HG02884 (cell line): ENCODE data around the gene SKAP2.

Source experiments
- ATAC-seq: cut with Tn5 transposase; IDR thresholded peaks from one replicate; pipeline ENCODE4 v1.9.1; 2021; ENCODE audit warnings: mild to moderate bottlenecking, moderate library complexity; ENCODE audit not compliant: unreplicated experiment

Gene SKAP2, protein sequence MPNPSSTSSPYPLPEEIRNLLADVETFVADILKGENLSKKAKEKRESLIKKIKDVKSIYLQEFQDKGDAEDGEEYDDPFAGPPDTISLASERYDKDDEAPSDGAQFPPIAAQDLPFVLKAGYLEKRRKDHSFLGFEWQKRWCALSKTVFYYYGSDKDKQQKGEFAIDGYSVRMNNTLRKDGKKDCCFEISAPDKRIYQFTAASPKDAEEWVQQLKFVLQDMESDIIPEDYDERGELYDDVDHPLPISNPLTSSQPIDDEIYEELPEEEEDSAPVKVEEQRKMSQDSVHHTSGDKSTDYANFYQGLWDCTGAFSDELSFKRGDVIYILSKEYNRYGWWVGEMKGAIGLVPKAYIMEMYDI

DNA sequence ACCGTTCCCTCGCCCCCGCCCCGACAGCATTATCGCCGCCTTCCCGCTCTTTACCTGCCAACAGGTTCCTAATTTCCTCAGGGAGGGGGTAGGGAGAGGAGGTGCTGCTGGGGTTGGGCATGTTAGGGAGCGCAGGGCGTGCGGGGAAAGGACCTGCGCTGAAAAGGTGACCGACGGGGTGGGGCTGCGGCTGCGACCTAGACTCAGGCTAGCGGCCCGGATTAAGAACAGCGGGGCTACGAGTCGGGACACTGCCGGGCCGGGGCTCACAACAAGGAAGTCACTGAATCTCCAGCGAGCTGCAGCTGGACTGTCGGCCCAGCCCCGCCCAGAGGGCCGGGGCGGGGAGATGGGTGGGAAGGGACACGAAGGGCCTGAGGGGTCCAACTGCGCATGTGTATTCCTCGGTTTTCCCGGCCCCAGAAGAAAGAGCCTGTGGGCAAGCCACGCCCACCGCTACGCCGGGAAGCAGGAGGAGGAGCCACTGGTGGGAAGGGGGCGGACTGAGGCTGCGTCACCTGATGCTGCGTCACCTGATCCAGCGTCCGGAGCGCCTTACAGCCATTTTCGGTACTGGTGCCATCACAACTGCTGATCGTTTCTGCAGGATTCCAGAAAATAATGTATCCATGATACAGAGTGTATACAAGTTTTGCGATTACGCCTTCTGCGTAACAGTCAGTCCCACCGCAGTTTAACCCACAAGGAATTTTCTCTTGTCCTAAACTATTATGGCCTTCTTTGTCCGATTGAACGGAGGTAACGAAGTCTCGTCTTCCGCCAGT lies at the start of gene SKAP2:
TSS of gene SKAP2 (minus strand) at position 282 of the 785 bp plus-strand sequence. CDS start at position 121, 161 bp downstream.
- peak; percentile 86 for ATAC-seq

DNA sequence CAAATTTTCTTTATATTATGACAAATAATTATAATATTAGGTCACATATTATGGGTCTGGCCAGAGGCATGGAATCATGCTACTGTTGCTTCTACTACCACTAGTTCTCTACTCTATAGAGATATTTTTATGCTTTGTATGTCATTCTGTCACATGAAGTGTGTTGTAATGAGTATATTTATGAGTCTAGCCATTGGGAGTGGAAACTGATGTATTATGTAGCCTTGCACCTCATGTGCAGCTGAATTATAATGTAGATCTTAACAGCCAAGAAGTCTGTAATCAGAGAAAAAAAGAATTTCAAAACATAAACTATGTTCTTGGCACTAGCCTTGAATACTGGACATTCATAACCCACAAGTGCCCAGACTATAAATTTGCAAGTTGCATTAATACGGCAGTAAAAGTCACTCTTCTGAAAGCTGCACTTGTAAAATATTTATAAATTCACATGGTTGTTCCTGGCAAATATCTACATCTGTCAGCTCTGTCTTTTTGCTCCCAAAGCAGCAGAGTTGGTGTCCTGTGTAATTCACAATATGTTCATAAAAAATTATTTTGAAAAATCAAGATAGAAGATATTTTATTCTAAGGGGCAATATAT lies 48.6 kb upstream of the SKAP2 start:
- no peak for ATAC-seq

DNA sequence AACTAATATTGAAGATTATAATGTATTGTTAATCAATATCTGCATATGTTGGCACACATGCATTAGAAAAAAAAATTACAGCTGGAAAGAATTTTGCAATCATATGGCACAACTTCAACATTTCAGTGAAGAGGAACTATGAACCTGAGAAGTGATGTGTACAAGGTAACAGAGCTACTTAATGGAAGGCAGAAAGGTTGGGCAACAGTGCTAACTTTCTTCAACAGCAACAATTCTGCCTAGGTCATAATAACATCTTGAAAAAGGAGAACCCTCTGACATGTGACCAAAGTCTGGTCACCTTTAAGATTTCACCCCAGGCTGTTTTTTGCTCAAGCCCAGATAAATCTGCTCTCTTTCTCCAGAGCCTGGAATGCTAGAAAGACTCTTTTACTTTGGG lies 47.9 kb upstream of the SKAP2 start:
- ATAC-seq: no peak

DNA sequence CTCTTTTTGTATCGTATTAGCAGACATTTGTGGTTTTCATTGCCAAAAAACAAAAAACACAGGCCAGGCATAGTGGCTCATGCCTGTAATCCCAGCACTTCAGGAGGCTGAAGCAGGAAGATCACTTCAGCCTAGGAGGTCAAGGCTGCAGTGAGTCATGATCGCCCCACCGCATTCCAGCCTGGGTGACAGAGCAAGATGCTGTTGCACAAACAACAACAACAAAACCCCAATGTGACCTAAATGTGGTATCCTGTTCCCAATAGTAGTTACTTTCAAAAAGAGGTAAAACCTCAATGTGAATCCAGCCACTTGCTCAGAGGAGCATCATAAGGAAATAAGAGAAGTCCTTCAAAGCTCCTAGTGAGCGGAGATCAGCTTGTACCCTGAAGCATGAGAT lies 45.8 kb upstream of the SKAP2 start:
- ATAC-seq: no peak

DNA sequence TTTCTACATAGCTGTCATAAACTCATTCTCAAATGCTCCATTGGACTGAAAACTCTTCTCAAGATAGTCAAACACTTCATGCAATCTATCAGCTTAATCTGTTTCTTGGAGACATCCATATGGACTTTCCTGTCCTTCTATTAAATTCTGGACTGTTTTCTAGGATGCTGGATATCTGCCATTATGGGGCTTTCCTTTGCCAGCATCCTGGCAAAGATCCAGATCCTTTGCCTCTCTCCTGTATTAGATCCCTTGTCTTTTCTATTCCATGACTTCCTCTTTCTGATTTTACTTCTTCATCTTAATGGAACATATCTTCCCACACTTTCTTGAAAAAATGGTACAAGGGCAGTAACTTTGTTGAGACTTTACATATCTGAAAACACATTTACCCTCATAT lies 35.9 kb upstream of the SKAP2 start:
- ATAC-seq: no peak

DNA sequence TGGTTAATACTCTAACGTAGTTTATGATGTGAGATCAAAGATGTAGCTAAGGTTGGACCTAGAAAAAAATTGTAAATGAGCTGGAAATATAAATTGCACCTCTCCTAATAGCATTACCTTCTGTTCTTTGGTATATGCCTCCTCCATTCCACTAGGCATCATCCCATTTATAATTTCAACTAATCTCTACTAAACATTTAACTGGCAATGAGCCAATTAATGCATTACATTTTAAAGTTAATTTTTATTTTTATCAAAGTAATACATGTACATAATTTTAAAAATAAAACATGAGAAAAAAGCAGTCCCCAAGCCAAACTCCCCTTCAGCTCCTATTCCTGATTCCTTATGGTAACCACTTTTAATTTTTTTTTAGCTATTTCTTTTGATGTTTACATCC lies 35.1 kb upstream of the SKAP2 start:
- no peak for ATAC-seq

DNA sequence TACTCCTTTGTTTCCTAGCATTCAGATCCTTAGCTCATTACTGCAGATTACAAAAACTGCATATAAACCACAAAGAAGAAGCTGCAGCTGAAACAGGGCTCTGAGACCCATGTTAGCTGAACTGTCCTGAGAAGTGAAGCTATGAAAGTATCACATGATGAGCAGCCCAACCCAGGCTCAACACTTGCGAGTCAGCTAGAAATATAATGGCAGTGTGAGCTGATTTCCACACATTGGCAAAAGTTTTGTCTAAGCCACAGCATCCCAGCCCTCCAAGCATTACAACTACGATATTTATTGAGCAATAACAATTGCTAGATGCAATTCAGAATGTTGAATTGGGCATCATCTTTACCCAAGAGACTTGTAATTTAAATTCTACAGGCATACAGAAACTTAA lies 34.5 kb upstream of the SKAP2 start:
- no peak for ATAC-seq

DNA sequence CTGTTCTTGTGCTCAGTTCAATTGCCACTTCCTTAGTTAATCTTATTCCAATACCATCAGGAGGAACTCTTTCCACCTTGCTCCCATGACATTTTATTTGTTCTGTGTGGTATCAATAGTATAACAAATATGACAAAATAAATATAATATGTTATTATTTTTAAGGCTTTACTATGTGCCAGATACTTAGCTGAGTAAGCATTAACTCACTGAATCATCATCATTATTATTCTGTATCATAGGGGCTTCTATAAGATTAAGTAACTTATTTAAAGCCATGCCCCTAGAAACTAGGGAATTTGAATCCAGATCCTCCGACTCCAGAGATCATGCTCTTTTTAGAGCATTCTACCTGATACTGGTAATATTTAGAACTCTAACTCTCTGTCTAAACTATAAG lies 33.5 kb upstream of the SKAP2 start:
- ATAC-seq: no peak

DNA sequence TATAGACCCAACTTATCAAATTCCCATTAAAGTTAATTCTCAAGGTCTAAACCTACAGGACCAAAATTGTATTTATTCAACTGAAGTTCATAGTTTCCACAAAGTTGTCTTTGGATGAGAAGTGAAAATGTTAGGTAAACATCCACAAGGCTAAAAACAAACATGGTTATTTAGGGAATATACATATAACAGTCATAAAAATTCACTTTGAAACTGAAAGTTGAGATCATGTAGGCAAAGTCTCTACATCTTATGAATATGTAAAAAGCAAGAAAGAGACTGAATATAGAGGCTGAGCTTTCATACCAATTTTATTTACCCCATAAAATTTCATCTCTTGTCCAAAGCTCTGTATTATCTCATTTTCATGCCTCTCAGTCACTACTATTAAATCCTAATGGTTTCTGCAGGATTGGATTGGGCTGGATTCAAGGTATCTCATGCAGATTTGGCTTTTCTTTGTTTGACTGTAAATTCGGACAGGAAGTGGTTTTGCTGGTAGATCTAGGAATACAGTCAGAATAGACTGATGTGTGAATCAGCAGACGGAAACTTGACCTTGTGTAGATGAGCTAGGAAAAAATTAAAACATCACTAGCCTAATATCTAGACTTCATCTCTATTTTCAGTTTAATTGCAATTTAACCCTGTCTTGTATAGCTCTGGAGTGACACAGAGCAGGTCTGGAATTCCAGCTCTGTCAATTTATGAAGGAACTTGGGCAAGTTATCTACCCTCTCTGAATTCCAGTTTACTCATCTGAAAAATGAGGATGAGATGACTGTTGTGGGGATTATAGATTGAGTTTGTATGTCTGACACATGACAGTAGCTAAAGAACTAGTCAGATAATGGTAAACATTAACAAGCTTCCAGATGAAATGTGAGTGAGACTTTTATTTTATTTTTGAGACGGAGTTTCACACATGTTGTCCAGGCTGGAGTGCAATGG lies 27.3 kb upstream of the SKAP2 start:
- no peak for ATAC-seq

DNA sequence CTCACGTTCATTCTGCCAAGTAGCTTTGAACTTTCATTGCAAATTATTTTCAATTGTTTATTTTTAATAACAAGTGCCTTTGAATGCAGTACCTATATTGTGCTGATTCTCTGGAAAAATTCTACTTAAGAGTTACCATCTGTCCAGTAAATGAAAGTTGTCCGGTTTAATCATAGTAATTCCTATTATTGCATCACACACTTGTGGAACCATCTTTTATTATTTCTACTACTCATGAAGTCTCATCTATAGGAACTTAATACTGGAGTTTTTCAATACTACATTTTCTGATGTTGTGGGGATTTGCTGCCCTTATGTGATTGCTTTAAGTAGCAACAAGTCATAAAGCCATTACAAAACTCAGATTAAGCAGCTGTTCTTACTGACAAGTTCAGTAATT lies 16.5 kb upstream of the SKAP2 start:
- no peak for ATAC-seq

DNA sequence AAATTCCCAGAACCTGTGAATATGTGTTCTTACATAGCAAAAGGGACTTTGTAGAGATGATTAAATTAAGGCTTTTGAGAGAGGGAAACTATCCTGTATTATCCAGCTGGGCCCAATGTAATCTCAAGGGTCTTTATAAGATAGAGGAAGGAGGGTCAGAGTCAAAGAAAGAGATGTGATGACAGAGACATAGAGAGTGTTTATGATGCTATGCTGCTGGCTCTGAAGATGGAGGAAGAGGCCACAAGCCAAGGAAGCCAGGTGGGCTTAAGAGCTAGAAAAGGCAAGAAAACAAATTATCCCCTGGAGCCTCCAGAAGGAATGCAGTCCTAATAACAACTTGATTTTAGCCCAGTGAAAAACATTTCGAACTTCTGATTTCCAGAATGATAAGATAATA lies 15.3 kb upstream of the SKAP2 start:
- ATAC-seq: no peak

DNA sequence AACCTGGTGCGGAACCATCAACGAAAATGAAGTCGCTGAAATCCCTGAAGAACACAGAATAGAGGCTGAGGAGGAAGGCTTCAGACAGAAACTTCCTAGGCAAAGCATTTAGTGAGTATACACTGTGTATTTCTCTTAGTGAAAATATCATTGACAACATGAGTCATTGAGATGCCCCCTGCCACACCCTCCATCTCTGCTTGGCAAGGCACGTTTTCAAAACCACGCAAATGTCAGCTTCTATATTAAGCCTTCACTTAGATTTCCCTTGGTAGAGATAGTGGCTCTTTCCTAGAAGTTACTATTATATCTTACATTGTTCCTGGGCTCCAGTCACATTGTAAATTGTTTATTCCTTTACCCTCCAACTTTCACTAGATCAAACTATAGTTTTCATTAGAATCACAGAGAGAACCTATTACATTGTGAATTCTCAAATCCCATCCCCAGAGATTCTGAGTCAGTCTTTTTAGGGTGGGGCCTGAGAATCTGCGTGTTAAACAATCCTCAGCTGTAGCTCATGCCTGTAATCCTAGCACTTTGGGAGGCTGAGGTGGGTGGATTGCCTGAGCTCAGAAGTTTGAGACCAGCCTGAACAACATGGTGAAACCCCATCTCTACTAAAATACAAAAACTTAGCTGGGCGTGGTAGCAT lies 4.6 kb upstream of the SKAP2 start:
- no peak for ATAC-seq

DNA sequence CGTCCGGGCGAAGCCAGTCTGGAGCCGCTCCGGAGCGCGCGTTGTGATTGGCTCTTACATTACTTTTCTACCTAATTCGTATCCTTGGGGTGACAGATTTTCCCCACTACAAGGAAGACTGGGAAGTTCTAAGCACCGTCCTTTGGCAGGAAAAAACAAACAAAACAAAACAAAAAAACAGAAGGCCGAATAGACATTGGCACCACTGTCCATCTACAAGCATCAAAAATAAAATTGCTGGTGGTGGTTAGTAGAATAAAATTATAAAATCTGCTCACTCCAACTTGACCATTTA lies 651 bp upstream of the SKAP2 start:
- ATAC-seq: peak; percentile 38

DNA sequence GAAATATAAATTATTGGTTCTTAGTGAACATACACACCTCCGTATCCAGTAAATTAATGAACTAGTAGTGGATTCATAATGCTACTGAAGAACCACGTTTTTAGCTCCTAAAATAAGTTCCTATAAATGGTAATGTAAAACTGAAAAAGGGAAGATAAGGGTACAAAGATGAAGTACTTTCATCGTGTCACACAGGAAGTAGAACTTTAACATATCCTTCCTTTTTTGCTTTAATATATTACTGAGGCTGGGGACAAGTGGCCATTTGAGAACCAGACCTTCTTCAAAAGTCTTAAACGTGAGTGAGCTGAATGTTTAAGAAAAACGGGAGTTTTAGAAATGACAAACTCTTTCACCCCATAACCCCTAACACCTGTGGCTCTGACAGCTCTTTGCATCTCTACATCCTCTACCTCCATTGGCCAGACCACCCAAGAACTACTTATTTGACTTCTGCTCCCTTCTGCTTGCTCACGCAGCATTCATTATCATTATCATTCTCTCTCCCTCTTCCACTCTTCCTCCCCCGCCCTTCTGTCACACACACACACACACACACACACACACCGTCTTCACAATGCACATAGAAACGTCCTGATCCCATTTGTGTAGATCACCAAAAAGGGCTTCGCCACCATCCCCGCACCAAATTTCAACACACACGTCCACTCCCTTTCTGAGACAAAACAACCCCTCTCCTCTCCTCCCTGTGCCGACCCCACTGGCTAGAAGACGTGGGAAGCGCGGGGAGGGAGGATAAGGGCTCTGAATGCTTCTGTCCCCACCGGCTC lies 677 bp downstream of the SKAP2 start:
- peak; percentile 26 for ATAC-seq

DNA sequence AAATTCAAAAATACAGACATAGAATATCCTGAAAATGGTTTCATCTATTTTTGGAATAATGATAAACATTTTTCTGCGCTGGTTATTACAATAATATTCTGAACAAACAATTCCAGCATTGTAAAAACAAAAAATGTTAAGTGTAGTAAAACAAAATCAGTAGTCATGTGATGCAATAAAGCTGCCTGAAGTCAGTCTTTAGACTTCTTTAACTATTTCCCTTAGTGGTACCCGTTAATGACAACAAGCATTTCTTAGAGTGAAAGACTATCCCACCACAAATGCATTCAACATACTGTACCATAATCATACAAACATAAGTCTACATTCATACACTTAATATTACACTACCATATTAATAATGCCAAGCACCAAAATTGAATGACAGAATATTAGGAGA lies 1.6 kb downstream of the SKAP2 start:
- no peak for ATAC-seq

DNA sequence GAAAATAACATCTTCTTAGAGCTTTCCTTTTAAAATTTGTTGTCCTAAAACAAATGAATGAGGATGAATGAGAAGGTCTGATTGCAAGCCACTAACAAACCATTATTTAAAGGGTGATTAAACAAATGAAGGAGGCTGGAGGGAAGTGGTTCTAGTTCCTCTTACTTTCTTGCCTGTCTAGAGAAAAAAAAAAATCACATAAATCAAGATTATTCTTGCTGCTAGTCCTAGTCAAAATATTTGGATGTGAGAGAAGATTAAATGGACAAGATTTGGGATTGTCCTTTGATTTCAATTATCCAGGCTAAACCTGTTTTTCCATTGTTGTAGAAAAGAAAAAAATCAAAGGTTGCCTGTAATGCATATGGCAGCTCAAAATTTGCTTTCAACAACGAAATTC lies 3.3 kb downstream of the SKAP2 start:
- ATAC-seq: no peak

DNA sequence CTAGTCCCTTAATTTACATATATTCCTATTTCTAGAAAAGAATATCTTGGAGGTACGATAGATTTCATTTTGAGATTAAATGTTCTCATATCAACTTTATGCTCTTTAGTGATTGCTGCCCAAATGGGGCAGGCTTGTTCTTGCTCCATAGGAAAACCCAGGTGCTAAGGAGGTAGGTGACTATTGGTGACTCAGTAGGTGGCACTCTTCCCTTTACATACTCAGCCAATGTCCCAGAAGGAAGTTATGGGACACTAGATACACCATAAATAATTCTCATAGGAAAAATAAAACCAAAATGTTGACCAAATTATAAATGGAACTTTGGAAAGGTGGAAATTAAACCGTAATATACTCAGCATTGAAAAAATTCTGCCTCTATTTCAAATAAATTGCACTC lies 4.0 kb downstream of the SKAP2 start:
- ATAC-seq: no peak

DNA sequence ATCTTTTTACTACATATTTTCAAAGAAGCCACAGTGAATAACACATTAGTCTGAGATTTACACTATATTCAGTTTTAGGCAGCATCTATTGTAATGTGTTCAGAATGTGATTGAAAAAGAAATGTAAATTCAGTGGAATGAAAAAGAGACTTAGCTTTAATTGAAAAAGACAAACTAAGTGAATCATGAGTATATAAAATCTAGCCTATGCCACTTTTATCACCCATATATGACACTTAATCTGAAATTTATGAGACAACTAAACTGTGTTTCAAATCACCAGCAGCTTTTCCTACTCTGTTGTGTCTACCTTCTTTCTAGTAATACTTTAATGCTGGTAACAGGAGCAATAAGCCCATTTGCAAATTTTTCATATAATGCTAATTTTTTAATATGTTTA lies 4.7 kb downstream of the SKAP2 start:
- ATAC-seq: no peak

DNA sequence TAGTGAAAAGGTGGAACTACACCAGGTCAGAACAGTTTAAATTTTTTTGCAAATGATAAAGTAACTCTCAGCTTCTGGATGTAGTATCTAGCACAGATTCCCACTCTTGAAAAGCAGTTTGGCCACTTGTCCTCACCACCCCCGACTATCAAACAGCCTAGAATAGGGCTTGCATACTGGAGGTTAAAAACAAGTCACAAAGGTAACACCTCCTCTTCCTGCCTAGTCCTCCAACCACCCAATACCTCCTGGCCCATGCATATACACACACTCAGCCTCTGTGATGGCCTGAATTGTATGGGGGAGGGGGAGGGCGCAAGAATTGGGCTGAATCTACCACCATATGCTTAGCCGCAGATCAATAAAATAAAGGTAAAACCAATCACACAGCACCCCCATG lies 5.7 kb downstream of the SKAP2 start:
- no peak for ATAC-seq

DNA sequence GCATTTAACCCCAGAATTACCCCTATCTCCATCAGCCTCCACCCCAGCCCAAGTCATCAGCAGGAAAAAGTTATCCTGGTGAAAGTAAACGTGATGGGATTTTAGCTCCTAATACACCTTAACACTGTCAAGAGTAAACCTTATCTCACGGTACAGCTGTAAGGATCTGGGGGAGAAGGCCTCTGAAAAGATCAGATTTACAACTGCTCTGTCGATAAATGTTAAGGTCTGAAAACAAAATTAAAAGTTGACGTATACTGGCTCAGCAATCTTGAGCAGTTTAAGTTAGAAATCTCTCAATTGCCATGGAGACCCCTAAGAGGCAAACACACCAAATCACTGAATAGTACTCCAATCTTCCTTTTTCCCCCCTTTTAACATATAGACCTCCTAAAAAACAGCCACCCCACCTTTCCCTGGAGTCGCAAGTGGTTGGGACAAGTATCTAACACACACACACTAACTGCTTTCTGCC lies 6.1 kb downstream of the SKAP2 start:
- no peak for ATAC-seq
